ENCODE data around the gene CIITA. TPM values are rescaled to one million over a fixed set of nuclear protein-coding genes. Genes with fewer than 3 reads are reported as not detected.
"Not testable (repeated sequence)": the region's sequence is repeated elsewhere in the genome, so short reads cannot be mapped to it uniquely, and the experiment has no call there.

Gene CIITA
- total RNA-seq, 4 donors from 2014 or later, result 1.2 to 26.9 (median 13.9) TPM

GRCh38 chr16:10964039-10964890 lies 87.3 kb downstream of the CIITA start:
- peaks cover 0 to 11% (median 5%) of the 10 kb centered on the region in 4 donors for H3K4me1 ChIP-seq
- 25 to 79% methylated on average over 2 to 20 of the region's 20 CpGs for WGBS, 2 donors (ENCODE audit: low coverage in 1 of 2)
- H3K9me3 ChIP-seq, result no peaks in the 10 kb centered on the region
- H3K36me3 ChIP-seq, result no peaks in the 10 kb centered on the region
- H3K27ac ChIP-seq, result peak overlapping the region in 3 of 4 donors; percentile 8 to 56 (median 55)
- in situ Hi-C loops (cut with MboI; ENCODE audit: low pct_ligation_motif_present in 1 of 4, low pct_unique_long_range_greater_than_20kb in 1 of 4, low sequenced_read_pairs in 3 of 4), result loop anchor here (10.0 to 25.0 kb wide), 4 partner anchors 291 to 573 kb away; partner anchors contain the start of gene SOCS1 (in 2 of the 4)
- peak; percentile 86 for DNase-seq
- TF ChIP-seq, protein P1, sequence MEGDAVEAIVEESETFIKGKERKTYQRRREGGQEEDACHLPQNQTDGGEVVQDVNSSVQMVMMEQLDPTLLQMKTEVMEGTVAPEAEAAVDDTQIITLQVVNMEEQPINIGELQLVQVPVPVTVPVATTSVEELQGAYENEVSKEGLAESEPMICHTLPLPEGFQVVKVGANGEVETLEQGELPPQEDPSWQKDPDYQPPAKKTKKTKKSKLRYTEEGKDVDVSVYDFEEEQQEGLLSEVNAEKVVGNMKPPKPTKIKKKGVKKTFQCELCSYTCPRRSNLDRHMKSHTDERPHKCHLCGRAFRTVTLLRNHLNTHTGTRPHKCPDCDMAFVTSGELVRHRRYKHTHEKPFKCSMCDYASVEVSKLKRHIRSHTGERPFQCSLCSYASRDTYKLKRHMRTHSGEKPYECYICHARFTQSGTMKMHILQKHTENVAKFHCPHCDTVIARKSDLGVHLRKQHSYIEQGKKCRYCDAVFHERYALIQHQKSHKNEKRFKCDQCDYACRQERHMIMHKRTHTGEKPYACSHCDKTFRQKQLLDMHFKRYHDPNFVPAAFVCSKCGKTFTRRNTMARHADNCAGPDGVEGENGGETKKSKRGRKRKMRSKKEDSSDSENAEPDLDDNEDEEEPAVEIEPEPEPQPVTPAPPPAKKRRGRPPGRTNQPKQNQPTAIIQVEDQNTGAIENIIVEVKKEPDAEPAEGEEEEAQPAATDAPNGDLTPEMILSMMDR (IDR thresholded peaks at IDR 0.05), result peak; percentile 90 to 96 (median 95)
- no peak for TF ChIP-seq POLR2AphosphoS5 (IDR thresholded peaks at IDR 0.05)
- H3K27me3 ChIP-seq, result no peaks in the 10 kb centered on the region
- H3K4me3 ChIP-seq, result no peak overlapping the region
- intact Hi-C loops (cut with DNase I; ENCODE audit: low total_unique reads), result no loop called here

DNA sequence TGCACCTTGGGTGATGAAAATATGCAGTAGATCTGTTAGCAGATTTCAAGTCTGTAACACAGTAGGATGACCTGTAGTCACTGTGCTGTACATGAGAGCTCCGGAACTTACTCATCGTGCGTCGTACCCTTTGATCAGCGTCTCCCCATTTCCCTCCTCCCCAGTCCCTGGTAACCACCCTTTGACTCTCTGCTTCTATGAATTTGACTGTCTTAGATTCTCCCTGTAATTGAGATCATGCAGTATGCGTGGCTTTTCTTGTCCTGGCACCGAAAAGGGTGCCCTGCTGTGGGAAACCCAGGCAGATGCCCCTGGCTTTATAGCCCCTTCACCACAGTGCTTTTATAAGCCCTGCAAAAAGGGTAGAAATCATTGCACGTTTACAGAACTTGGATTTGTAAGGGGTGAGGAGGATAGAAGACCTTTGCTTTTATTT lies 87.9 kb downstream of the CIITA start:
- TF ChIP-seq POLR2AphosphoS5 (IDR thresholded peaks at IDR 0.05) (no peak), EP300 (IDR thresholded peaks at IDR 0.05; ENCODE audit: low read depth) (no peak), POLR2A (IDR thresholded peaks at IDR 0.05) (no peak)
- TF ChIP-seq, protein P1 (IDR thresholded peaks at IDR 0.05), result no peak
- WGBS, 2 donors (ENCODE audit: low coverage in 1 of 2), result 67 to 88% methylated on average over 6 to 8 of the region's 8 CpGs
- intact Hi-C loops (cut with DNase I; ENCODE audit: low total_unique reads), result no loop called here
- Histone ChIP-seq H3K4me3 (no peak overlapping the region), H3K27me3 (no peaks in the 10 kb centered on the region), H3K4me1 (peaks cover 0 to 11% (median 5%) of the 10 kb centered on the region in 4 donors), H3K36me3 (no peaks in the 10 kb centered on the region), H3K9me3 (no peaks in the 10 kb centered on the region), H3K27ac (no peak overlapping the region)
- DNase-seq, result no peak
- in situ Hi-C loops (cut with MboI; ENCODE audit: low pct_ligation_motif_present in 1 of 4, low pct_unique_long_range_greater_than_20kb in 1 of 4, low sequenced_read_pairs in 3 of 4), result loop anchor here (5.0 to 25.0 kb wide), 5 partner anchors 290 to 572 kb away; partner anchors contain the start of gene SOCS1 (in 4 of the 4)

DNA sequence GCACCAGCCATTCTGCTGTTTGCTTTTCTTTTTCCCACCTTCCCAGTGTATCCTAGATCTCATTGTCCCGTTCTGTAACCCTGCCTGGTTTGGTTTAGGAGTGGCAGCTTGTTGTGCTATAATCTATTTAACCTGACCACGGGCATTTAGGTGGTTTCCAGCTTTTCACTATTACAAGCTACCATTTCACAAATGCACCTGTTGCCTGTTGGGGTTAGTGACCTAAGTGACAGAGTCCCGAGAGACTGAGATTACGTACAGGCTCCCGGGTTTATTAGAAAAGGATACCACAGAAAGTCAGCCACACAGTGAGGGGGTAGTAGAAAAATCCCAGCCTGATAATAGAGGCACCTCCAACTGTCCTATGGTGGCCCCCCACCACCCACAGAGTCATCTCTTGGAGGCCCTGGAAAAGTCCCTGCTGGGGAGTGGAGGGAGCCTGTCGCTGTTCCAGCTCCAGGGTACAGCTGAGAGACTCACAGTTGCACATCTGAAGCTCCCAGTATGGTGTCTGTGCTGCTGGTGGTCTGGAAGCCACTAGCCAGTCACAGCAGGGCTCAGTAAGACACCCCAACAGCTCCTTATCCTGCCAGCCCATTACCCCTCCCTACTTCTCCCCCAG lies 88.5 kb downstream of the CIITA start:
- H3K9me3 ChIP-seq, result no peaks in the 10 kb centered on the region
- intact Hi-C loops (cut with DNase I; ENCODE audit: low total_unique reads) (no loop called here), in situ Hi-C loops (cut with MboI; ENCODE audit: low pct_ligation_motif_present in 1 of 4, low pct_unique_long_range_greater_than_20kb in 1 of 4, low sequenced_read_pairs in 3 of 4) (loop anchor here (5.0 to 25.0 kb wide), 5 partner anchors 289 to 572 kb away; partner anchors contain the start of gene SOCS1 (in 4 of the 4))
- WGBS, 2 donors (ENCODE audit: low coverage in 1 of 2), result 70 to 78% methylated on average over 2 to 6 of the region's 6 CpGs
- H3K4me1 ChIP-seq, result peaks cover 0 to 11% (median 5%) of the 10 kb centered on the region in 4 donors
- no peaks in the 10 kb centered on the region for H3K36me3 ChIP-seq
- no peaks in the 10 kb centered on the region for H3K27me3 ChIP-seq
- H3K27ac ChIP-seq, result no peak overlapping the region
- TF ChIP-seq POLR2AphosphoS5 (IDR thresholded peaks at IDR 0.05) (no peak), EP300 (IDR thresholded peaks at IDR 0.05; ENCODE audit: low read depth) (no peak), POLR2A (IDR thresholded peaks at IDR 0.05) (no peak)
- TF ChIP-seq, protein P1 (IDR thresholded peaks at IDR 0.05), result no peak
- H3K4me3 ChIP-seq, result no peak overlapping the region
- DNase-seq, result no peak

GRCh38 chr16:10966129-10966528 lies 89.1 kb downstream of the CIITA start:
- no peak for TF ChIP-seq POLR2AphosphoS5 (IDR thresholded peaks at IDR 0.05)
- Histone ChIP-seq H3K27ac (no peak overlapping the region), H3K4me1 (peaks cover 0 to 8% (median 5%) of the 10 kb centered on the region in 4 donors), H3K36me3 (no peaks in the 10 kb centered on the region), H3K4me3 (no peak overlapping the region), H3K9me3 (no peaks in the 10 kb centered on the region), H3K27me3 (no peaks in the 10 kb centered on the region)
- 78 to 86% methylated on average over 4 to 5 of the region's 5 CpGs for WGBS, 2 donors (ENCODE audit: low coverage in 1 of 2)
- in situ Hi-C loops (cut with MboI; ENCODE audit: low pct_ligation_motif_present in 1 of 4, low pct_unique_long_range_greater_than_20kb in 1 of 4, low sequenced_read_pairs in 3 of 4), result loop anchor here (5.0 to 25.0 kb wide), 5 partner anchors 289 to 571 kb away; partner anchors contain the start of gene SOCS1 (in 4 of the 4)
- intact Hi-C loops (cut with DNase I; ENCODE audit: low total_unique reads), result no loop called here
- DNase-seq, result no peak

GRCh38 chr16:10966559-10966958 lies 89.6 kb downstream of the CIITA start:
- in situ Hi-C loops (cut with MboI; ENCODE audit: low pct_ligation_motif_present in 1 of 4, low pct_unique_long_range_greater_than_20kb in 1 of 4, low sequenced_read_pairs in 3 of 4), result loop anchor here (5.0 to 25.0 kb wide), 5 partner anchors 288 to 571 kb away; partner anchors contain the start of gene SOCS1 (in 4 of the 4)
- H3K27ac ChIP-seq; intact Hi-C loops (cut with DNase I; ENCODE audit: low total_unique reads); H3K4me3 ChIP-seq; DNase-seq; H3K4me1 ChIP-seq; H3K36me3 ChIP-seq; H3K27me3 ChIP-seq; H3K9me3 ChIP-seq: not testable (repeated sequence)
- 61 to 63% methylated on average over 3 to 4 of the region's 4 CpGs for WGBS, 2 donors (ENCODE audit: low coverage in 1 of 2)

Data from transverse colon (tissue), 4 donors.